HepG2 (cell line): ENCODE measurements around the gene CELF4. TPM values are rescaled to one million over a fixed set of nuclear protein-coding genes. Genes with fewer than 3 reads are reported as not detected.

ENCODE experiments used
- HDAC6 ChIP-seq: fragments of 200-600 bp; sonication (generic); IDR thresholded peaks from 2 replicates; pipeline ENCODE4 v1.7.0; 2017; ENCODE audit warnings: mild to moderate bottlenecking, antibody characterized with exemption, low read length, low read depth
- HNF4G ChIP-seq, 2 experiments: sonication (generic) in 1 of 2; formaldehyde crosslinking in 1 of 2; IDR thresholded peaks; 2 replicates each; pipeline versions ENCODE4 v1.4.0 to v1.6.1; 2011 to 2020; ENCODE audit warnings: borderline replicate concordance in 2 of 2, low read depth in 2 of 2, mild to moderate bottlenecking in 2 of 2, low read length in 1 of 2, missing genetic modification reagents in 1 of 2, moderate library complexity in 1 of 2
- HNRNPLL ChIP-seq: fragments of 200-400 bp; formaldehyde crosslinking; IDR thresholded peaks from 2 replicates; pipeline ENCODE4 v1.6.1; 2017; ENCODE audit warnings: mild to moderate bottlenecking, low read depth, low read length; ENCODE audit not compliant: poor library complexity, severe bottlenecking
- MLXIP ChIP-seq: sonication (generic); formaldehyde crosslinking; IDR thresholded peaks from 2 replicates; pipeline ENCODE4 v1.9.0; 2021; ENCODE audit warnings: missing genetic modification reagents, borderline replicate concordance
- TARDBP ChIP-seq: sonication (generic); formaldehyde crosslinking; IDR thresholded peaks from 2 replicates; pipeline ENCODE4 v1.8.0; 2022; ENCODE audit warnings: mild to moderate bottlenecking, missing genetic modification reagents
- TBX3 ChIP-seq: fragments of 450-650 bp; IDR thresholded peaks from 2 replicates; pipeline ENCODE4 v1.6.1; 2017; ENCODE audit warnings: antibody characterized with exemption, mild to moderate bottlenecking, inconsistent platforms, borderline replicate concordance
- ZBTB34 ChIP-seq: sonication (generic); formaldehyde crosslinking; IDR thresholded peaks from 2 replicates; pipeline ENCODE4 v1.8.0; 2022; ENCODE audit warnings: mild to moderate bottlenecking, missing genetic modification reagents
- ZBTB43 ChIP-seq: sonication (generic); formaldehyde crosslinking; conservative IDR thresholded peaks from 2 replicates; pipeline ENCODE4 v1.4.0; 2020; ENCODE audit warnings: missing genetic modification reagents
- ZFP82 ChIP-seq: sonication (generic); formaldehyde crosslinking; IDR thresholded peaks from 2 replicates; pipeline ENCODE4 v1.5.1; 2020; ENCODE audit warnings: mild to moderate bottlenecking, missing genetic modification reagents, borderline replicate concordance
- ZNF468 ChIP-seq: sonication (generic); formaldehyde crosslinking; IDR thresholded peaks from 2 replicates; pipeline ENCODE4 v1.8.0; 2022; ENCODE audit warnings: mild to moderate bottlenecking, moderate library complexity, missing genetic modification reagents
- ZNF782 ChIP-seq: sonication (generic); formaldehyde crosslinking; IDR thresholded peaks from 2 replicates; pipeline ENCODE4 v1.4.0; 2020; ENCODE audit warnings: missing genetic modification reagents, mild to moderate bottlenecking, borderline replicate concordance
- polyA plus RNA-seq, 8 experiments: library from polyadenylated mRNA; depleted of rRNA in 3 of 8; stranded (reverse) in 7 of 8; unstranded in 1 of 8; fragments of >200 nt; fragmentation: Illumina TruSeq in 4 of 8; extraction: Trizol in 4 of 8; gene quantifications; 2 replicates each; pipeline versions ENCODE4 v1.2.1 to v1.2.3, GENCODE V29; 2011 to 2016; ENCODE audit warnings: low read depth in 4 of 8, missing spikeins in 1 of 8, mixed read lengths in 1 of 8; ENCODE audit not compliant: insufficient read depth in 1 of 8
- total RNA-seq, 5 experiments: library from RNA; depleted of rRNA; stranded (reverse); fragments of >200 nt; fragmentation: Illumina TruSeq; extraction: Trizol; gene quantifications; 2 replicates each; pipeline ENCODE4 v1.2.3, GENCODE V29; 2016; ENCODE audit warnings: low read depth in 1 of 5

CELF4 gene
- total and polyA plus RNA-seq, 2 of the 13 experiments (the other 11 are each of a cell fraction or from before 2014, with no cell fraction given) = not detected

GRCh38 chr18:37286801-37287200 lies 278.8 kb downstream of the CELF4 start (continued):
- TF ChIP-seq ZBTB34 (CRISPR knock-in tag) (no peak), ZBTB43 (CRISPR knock-in tag) (no peak), HNF4G (IDR thresholded peaks at IDR 0.05; ENCODE audit: borderline replicate concordance, low read depth, low read length) (no peak), HNF4G (CRISPR knock-in tag; IDR thresholded peaks at IDR 0.05; ENCODE audit: borderline replicate concordance, low read depth) (no peak), ZNF782 (CRISPR knock-in tag) (no peak), TBX3 (no peak), HDAC6 (no peak), TARDBP (CRISPR knock-in tag) (no peak), ZNF468 (CRISPR knock-in tag) (no peak), ZFP82 (no peak), MLXIP (no peak), HNRNPLL (no peak)
